Activated CD4-positive, CD25-positive, alpha-beta regulatory T cell treated with anti-CD3 and anti-CD28 coated beads, Interleukin-2, amount 50 U/mL, for 72 hours (primary cell): ENCODE results near the gene LRRC63.
"Not testable (repeated sequence)": the region's sequence is repeated elsewhere in the genome, so short reads cannot be mapped to it uniquely, and the experiment has no call there.

Experiments
- DNase-seq: peaks from one replicate; pipeline ENCODE4 v3.0.0; 2021

The LRRC63 gene

DNA sequence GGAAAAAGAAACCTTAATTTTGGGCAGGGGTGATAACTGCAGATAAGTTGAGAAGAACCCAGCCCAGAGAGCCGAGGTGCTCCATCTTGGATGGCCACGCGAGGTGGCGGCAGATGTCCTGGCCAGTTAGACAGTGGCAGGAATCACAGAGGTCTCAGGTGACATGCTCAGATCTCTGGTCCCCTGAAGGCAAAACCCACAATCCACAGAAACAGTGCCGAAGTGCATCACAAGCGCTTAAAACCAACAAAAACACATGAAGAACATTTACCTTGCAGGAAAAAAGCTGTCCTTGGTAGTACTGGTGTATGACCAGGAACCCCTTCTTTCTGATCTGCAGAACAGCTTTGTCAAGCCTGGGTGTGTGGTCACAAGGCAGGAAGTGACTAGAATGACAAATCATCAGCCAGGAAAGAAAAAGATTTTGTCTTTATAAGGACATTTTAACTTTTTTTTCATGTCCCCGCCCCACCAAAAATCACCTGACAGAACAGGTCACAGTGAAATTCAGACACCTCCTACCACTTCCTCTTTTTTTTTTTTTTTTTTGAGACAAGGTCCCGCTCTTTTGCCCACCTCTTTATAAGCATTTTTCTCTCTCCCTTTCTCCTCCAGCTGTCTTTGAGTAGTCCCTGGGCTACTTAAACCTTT is 29.8 kb upstream of the LRRC63 start, which contains the start of gene LCP1:
Gene LCP1, minus strand, starts transcription at position 338 of the 651 bp plus-strand sequence. CDS start 22,515 bp downstream, outside the sequence.
- peak; percentile 61 for DNase-seq

- DNase-seq: no peak
Observed at GRCh38 chr13:46182491-46182877, 29.2 kb upstream of the LRRC63 start.

- DNase-seq: no peak
Observed at GRCh38 chr13:46183018-46183946, 28.4 kb upstream of the LRRC63 start.

DNA sequence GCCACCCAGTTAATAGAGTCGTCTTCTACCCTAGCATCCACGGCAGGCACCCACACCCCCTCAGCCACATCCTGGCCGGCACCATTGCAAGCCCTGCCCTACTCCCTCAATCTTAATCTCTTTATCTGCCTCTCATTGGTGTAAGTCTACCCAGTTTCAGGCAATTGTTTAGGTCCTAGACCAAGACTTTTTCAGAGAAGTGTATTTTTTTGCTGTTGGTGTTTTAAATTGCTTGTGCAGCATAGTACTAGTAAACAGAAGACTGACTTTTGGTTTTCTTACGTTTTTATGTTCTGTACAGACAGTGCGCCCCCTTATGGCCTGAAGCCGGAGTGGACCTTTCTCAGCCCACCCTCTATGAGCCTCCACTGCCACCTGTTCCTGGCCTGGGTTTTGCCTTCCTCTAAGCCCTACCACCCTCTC is 27.4 kb upstream of the LRRC63 start:
- DNase-seq: peak; percentile 70

DNA sequence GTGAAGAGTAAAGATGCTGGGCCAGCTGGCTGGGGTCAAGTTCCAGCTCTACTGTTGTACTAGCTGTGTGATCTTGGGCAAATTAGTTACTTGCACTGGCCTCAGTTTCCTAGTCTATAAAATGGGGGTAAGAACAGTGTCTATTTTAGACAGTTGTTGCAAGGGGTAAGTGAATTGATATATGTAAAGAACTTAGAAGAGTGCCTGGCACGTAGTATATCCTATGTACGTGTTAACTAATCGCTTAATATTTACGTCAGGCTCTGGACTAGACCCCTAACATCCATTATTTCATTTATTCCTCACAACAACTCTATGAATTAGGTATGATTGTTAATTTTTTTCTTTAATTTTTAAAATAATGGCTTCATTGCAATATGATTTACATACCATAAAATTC is 26.1 kb upstream of the LRRC63 start:
- no peak for DNase-seq

DNA sequence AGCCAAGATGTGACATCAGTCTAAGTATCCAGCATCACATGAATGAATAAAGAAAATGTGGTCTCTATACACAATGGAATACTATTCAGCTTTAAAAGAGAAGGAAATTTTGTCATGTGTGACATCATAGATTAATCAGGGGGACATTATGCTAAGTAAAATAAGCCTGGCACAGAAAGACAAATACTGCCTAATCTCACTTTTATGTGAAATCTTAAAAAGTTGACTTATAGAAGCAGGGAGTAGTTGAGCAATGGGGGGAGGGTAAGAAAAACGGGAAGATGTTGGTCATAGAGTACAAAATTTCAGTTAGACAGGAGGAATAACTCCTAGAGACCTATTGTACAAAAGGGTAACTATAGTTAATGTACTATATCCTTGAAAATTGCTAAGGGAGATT is 19.3 kb upstream of the LRRC63 start:
- DNase-seq: no peak

- no peak for DNase-seq
Observed at GRCh38 chr13:46195016-46195415, 16.7 kb upstream of the LRRC63 start.

- DNase-seq: no peak
Observed at GRCh38 chr13:46197299-46198048, 14.3 kb upstream of the LRRC63 start.

DNA sequence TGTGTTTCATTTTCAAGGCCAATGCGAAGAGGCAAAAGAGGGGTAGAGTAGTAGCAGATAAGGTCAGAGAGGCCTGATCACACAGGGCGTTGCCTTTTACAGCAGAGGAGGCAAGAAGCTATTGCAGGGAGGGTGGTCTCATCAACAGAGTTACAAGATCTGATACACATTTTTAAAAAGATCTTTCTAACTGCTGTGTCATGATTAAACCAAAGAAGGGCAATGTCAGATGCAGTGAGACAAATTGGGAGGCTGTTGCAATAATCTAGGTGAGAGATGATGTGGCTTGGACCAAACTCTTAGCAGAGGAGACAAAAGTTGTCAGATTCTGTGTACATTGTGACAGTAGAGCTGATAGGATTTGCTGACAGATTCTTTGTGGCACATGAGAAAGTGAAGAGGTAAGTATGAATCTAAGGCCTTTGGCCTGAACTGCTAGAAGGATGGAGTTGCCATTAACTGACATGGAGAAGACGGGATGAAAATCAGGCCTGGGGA is 13.0 kb upstream of the LRRC63 start:
- DNase-seq: no peak

- DNase-seq: no peak
Observed at GRCh38 chr13:46202188-46202795, 9.4 kb upstream of the LRRC63 start.

DNA sequence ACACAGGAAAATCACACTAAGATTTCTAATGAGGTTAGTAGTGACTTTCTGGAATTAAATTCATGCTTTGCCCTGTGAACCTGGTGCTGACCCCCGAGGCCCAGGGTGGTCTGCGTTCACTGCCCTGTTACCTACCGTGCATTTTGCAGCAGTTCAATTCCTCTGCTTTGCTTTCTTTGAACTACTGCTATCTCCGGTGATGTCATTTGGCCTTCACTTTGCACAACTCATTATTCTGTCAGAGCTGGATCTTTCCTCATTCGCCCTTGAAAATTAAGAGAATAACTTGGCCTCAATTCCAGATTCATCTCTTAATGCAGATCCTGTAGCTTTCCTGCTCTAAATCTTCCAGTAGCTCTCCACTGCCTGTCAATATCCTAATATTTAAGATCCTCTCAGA is 8.8 kb upstream of the LRRC63 start:
- DNase-seq: no peak

DNA sequence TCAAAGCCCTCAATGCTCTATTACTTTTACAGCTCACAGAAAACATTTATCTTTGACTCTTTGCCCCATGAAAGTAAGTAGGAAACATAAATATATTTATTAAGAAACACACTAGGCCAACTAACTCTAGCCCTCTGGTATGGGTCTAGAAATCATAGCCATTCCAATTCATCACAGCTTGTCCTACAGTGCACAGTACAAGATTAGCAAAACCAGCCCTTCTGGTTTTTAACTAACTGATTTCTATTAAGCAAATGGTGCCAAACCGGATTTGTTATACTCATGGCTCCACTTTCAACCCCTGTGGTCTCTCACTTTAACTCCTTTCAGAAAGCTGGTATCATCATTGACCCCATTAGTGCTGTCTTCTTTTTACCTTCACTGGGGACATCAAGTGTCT is 5.6 kb upstream of the LRRC63 start:
- DNase-seq: no peak

GRCh38 chr13:46207828-46208227 is 3.9 kb upstream of the LRRC63 start:
- no peak for DNase-seq

DNA sequence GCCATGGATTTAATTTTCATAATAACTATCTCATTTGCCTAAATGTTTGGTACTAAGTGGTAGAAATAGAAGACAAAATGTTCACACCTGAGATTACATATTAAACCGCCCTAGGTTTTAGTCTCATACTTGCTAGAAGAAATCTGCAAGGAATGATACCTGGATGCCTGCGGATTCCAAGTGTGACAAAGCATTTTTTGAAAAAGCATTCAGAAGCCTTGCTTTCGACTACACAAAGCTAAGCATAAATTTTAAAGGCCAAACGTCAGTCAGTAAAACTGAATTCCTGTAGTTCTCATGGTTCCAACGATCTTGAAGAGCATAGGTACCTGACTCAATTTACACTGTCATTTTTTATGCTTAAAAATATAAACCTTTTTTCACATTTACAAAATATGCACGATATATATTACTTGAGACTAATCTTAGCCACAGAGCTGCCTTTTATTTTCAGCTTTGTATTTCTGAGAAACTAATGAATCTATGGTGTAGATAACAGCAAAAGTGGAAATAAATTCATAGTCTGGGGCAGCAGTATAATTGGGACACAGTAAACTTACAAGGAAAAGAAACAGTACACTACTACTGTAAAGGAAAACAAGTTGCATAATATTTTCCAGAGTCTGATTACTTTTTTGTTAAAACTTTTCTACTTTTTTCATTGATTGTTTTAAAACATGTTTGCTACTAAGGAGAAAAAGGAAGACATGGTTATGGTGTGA is 1.2 kb upstream of the LRRC63 start:
- no peak for DNase-seq

- DNase-seq: no peak
Observed at GRCh38 chr13:46211116-46211482, 629 bp upstream of the LRRC63 start.

DNA sequence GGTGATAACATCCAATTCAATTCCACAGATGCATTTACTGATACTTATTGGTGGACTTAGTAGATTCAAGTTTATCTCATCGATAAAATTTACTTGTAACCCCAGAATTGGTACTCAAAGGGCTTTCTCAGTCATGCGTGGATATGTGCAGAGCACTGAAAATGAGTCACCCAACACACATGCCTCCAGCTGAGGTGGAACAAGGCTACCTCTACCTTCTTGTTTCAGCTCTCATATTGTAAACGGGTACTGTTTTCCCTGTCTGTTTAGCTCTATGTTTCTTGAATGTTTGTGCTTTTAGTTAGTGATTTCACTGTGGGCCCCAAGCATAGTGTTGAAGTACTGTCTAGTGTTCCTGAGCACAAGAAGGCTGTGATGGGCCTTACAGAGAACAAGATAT is 1.5 kb downstream of the LRRC63 start:
- DNase-seq: no peak

- not testable (repeated sequence) for DNase-seq
Observed at GRCh38 chr13:46214741-46215140, 3.0 kb downstream of the LRRC63 start.

- not testable (repeated sequence) for DNase-seq
Observed at GRCh38 chr13:46220234-46220633, 8.5 kb downstream of the LRRC63 start.

DNA sequence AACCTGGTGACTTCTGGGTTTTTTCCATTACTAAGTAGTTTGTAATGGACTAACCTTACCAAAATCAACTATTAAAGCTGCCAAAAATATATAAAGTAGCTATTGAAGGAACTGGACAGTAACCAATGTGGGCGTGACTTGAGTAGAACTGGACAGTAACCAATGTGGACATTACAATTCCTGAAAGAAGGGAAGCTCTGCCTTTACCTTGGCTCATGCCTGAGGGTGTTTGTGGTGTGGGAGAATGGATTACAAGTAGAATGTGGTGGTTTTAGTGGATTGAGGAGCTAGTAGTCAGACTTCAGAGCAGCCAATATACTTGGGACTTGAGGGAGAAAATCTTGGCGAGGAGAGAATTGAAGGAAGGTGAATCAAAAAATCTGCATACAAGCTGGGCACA is 17.5 kb downstream of the LRRC63 start:
- no peak for DNase-seq

DNA sequence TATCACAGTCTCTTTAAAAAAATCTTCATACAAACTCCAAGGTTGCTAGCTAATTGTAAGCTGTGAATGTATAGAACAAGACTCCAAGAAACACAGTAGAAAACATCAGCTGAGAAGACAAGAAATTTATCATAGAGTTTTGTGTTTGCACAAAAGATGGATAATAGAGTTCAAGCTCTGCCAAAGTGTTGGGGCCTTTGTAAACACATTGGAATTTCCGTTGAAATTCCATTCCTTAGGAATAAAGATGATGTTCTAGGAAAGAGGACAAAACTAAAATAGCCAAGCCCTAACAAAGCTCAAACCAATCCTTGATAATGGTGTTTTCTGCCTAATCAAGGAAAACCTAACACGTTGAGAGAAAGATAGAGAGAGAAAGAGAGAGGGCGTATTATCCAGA is 20.6 kb downstream of the LRRC63 start:
- no peak for DNase-seq

DNA sequence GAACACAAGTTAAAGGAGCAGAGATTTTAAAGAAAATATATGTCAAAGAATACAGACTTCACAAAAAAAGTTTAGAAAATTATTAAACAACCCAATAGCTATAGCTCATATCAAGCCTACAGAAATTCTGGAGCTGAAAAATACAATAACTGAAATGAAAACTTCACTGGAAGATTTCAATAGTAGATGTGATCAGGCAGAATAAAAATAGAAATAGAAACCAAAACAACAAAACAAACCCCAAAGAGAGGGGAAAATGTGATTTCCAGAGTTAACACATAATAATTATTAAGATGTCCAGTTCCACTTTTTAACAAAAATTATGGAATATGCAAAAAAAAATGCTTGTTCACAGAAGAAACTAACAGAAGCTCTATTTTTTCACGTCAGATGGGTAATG is 23.6 kb downstream of the LRRC63 start:
- DNase-seq: no peak

- no peak for DNase-seq
Observed at GRCh38 chr13:46265292-46265691, 53.6 kb downstream of the LRRC63 start.
